Suprapubic skin (tissue), 4 donors: ENCODE measurements around the gene NRGN. TPM values are rescaled to one million over a fixed set of nuclear protein-coding genes. Genes with fewer than 3 reads are reported as not detected.
A peak's percentile ranks its signal among the peaks of the same experiment; 100 is the strongest.

Experiments
- DNase-seq, 2 donors: peaks; one replicate each; pipeline ENCODE4 v3.0.0-alpha.2; 2019; ENCODE audit warnings: low spot score in 2 of 2
- H3K27ac ChIP-seq: fragments of 200-600 bp; sonication (generic); one replicate; pipeline ENCODE4 v1.5.1; 2019
- H3K27me3 ChIP-seq: fragments of 200-600 bp; sonication (generic); one replicate; pipeline ENCODE4 v1.5.1; 2019
- H3K36me3 ChIP-seq: fragments of 200-600 bp; sonication (generic); one replicate; pipeline ENCODE4 v1.5.1; 2019
- H3K4me1 ChIP-seq: fragments of 200-600 bp; sonication (generic); one replicate; pipeline ENCODE4 v1.5.1; 2019
- H3K4me3 ChIP-seq: fragments of 200-600 bp; sonication (generic); one replicate; pipeline ENCODE4 v1.5.1; 2019; ENCODE audit warnings: mild to moderate bottlenecking
- H3K9me3 ChIP-seq: fragments of 200-600 bp; sonication (generic); one replicate; pipeline ENCODE4 v1.5.1; 2019
- EP300 ChIP-seq: sonication (generic); formaldehyde crosslinking; IDR thresholded peaks from one replicate; pipeline ENCODE4 v1.6.1; 2017; ENCODE audit warnings: antibody characterized with exemption
- POLR2A ChIP-seq, 2 donors: fragments of 450-650 bp; IDR thresholded peaks; one replicate each; pipeline ENCODE4 v1.6.1; 2017; ENCODE audit warnings: antibody characterized with exemption in 2 of 2, mild to moderate bottlenecking in 2 of 2, moderate library complexity in 2 of 2
- POLR2AphosphoS5 ChIP-seq, 3 donors: sonication (generic); formaldehyde crosslinking; IDR thresholded peaks; one replicate each; pipeline ENCODE4 v1.6.1; 2017; ENCODE audit warnings: antibody characterized with exemption in 3 of 3
- WGBS: methylation state at CpG from one replicate; pipeline ENCODE4 v1.1.5; 2018; 5-methylcytosine and 5-hydroxymethylcytosine counted together
- total RNA-seq, 4 donors: library from RNA; depleted of rRNA; stranded (reverse); fragments of >200 nt; gene quantifications; one replicate each; pipeline ENCODE4 v1.1.0, GENCODE V29; 2016
- TF ChIP-seq, protein P1 (sequence below), 2 donors: fragments of 200-600 bp in 1 of 2; fragments of 450-650 bp in 1 of 2; sonication (generic) in 1 of 2; IDR thresholded peaks; one replicate each; pipeline ENCODE4 v1.5.1; 2016 to 2019; ENCODE audit warnings: antibody characterized with exemption in 2 of 2, mild to moderate bottlenecking in 1 of 2, moderate library complexity in 1 of 2

The NRGN gene
- total RNA-seq, 4 donors from 2014 or later, result 0.65 to 1.3 TPM; not detected in 2

DNA sequence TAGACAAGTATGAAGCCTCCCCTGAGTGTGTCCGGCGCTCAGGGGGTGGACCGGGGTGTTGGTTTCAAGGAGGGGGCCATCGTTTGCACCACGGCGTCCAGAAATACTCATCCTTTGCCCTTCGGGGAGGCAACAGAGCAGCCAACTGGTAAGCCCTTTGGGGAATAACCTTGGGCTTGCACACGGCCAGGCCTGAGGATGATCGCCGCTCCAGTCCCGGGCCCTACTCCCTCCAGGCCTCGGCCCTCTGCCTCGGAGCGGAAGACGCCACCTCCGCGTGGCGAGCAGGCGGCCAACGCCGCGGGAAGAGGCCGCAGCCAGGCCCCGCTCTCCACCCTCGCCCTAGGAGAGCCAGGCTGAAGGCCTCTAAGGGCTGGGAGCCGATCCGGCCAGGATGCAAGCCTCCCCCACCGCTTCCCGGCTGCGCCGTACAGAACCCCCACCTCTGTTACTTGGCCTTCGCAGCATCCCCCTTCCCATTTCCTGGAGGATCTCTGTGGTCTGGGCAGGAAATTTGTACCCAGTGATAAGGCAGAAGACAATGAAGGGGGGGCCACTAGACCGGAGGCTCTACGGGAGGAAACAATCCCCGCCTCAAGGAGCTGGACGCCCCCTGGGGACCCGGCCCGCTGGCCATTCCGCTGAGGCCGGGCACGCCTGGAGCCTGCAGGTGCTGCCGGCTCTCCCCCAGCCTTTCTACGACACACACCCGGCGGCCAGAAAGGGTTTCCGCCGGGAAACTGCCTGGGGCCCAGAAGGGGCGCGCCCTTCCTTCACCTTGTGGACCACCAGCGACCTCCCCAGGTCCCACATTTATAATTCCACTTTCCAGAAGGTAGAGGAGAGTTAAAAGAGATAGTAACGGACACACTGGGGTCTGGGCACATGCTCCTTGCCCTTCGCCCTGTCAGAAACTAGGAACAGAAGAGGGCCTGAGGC is 19.8 kb downstream of the NRGN start:
- peaks cover 73% of the 10 kb centered on the region for H3K27me3 ChIP-seq
- DNase-seq, result peak in 1 of 2 donors; percentile 79
- peak overlapping the region; percentile 70 for H3K27ac ChIP-seq
- no peaks in the 10 kb centered on the region for H3K36me3 ChIP-seq
- H3K9me3 ChIP-seq, result no peaks in the 10 kb centered on the region
- peaks cover 41% of the 10 kb centered on the region for H3K4me1 ChIP-seq
- WGBS, result 23% methylated on average over 20 of the region's 52 CpGs
- TF ChIP-seq POLR2AphosphoS5 (IDR thresholded peaks at IDR 0.05), result peak in 1 of 3 donors; percentile 14
- no peak for TF ChIP-seq EP300
- peak overlapping the region; percentile 51 for H3K4me3 ChIP-seq

DNA sequence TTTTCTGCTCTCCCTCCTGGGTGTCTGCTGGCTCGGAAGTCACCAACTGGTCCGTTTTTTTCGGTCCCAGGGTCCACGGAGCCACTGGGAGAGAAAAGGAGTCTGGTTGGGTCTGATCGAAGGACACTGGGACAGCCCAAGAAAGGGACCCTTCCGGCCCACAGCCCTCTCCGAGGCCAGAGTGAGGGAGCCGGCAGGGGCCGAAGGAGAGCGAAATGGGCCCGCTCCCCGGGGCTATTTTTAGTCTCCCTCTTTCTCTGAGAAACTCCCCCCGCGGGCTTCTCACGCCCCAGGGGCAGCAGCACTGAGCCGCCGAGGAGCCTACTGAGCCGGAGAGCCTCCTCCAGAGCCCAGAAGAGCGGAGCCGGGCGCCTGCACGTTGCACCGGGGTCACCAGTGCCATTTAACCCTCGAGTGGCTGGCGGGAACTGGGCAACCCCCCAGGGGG is 20.5 kb downstream of the NRGN start:
- Histone ChIP-seq H3K9me3 (no peaks in the 10 kb centered on the region), H3K36me3 (no peaks in the 10 kb centered on the region), H3K4me3 (peak overlapping the region; percentile 51), H3K27me3 (peaks cover 73% of the 10 kb centered on the region), H3K27ac (peak overlapping the region; percentile 70), H3K4me1 (peaks cover 41% of the 10 kb centered on the region)
- DNase-seq, result no peak
- WGBS, result 16% methylated on average over 15 of the region's 25 CpGs
- TF ChIP-seq, protein P1, sequence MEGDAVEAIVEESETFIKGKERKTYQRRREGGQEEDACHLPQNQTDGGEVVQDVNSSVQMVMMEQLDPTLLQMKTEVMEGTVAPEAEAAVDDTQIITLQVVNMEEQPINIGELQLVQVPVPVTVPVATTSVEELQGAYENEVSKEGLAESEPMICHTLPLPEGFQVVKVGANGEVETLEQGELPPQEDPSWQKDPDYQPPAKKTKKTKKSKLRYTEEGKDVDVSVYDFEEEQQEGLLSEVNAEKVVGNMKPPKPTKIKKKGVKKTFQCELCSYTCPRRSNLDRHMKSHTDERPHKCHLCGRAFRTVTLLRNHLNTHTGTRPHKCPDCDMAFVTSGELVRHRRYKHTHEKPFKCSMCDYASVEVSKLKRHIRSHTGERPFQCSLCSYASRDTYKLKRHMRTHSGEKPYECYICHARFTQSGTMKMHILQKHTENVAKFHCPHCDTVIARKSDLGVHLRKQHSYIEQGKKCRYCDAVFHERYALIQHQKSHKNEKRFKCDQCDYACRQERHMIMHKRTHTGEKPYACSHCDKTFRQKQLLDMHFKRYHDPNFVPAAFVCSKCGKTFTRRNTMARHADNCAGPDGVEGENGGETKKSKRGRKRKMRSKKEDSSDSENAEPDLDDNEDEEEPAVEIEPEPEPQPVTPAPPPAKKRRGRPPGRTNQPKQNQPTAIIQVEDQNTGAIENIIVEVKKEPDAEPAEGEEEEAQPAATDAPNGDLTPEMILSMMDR (IDR thresholded peaks at IDR 0.05), result no peak
- TF ChIP-seq POLR2A (IDR thresholded peaks at IDR 0.05) (no peak), EP300 (no peak), POLR2AphosphoS5 (IDR thresholded peaks at IDR 0.05) (no peak)

DNA sequence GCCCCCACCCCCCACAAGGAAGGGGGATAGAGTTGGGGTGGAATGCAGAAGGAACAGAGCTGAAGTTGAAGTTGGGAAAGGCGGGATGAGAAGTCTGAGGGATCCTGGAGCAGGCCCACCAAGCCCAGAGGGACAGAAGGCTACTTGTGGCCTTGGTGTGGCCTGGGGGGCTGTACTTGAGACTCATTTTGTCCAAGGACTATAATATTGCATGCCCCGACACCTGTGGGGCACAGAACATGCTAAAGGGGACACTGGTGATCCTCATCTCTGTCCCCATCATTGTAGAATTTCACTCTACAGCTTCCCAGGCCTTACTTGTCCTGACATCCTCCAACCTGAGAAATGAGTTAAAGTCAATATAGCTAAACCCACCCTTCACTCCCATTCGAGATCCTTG is 21.1 kb downstream of the NRGN start:
- 65% methylated on average over 3 of the region's 3 CpGs for WGBS
- no peaks in the 10 kb centered on the region for H3K36me3 ChIP-seq
- peak overlapping the region; percentile 70 for H3K27ac ChIP-seq
- H3K27me3 ChIP-seq, result peaks cover 72% of the 10 kb centered on the region
- H3K9me3 ChIP-seq, result no peaks in the 10 kb centered on the region
- peaks cover 41% of the 10 kb centered on the region for H3K4me1 ChIP-seq
- peak overlapping the region; percentile 51 for H3K4me3 ChIP-seq
- no peak for DNase-seq
- no peak for TF ChIP-seq EP300
- no peak for TF ChIP-seq POLR2AphosphoS5 (IDR thresholded peaks at IDR 0.05)
- TF ChIP-seq POLR2A (IDR thresholded peaks at IDR 0.05), result no peak
- TF ChIP-seq, protein P1 (IDR thresholded peaks at IDR 0.05), result no peak

DNA sequence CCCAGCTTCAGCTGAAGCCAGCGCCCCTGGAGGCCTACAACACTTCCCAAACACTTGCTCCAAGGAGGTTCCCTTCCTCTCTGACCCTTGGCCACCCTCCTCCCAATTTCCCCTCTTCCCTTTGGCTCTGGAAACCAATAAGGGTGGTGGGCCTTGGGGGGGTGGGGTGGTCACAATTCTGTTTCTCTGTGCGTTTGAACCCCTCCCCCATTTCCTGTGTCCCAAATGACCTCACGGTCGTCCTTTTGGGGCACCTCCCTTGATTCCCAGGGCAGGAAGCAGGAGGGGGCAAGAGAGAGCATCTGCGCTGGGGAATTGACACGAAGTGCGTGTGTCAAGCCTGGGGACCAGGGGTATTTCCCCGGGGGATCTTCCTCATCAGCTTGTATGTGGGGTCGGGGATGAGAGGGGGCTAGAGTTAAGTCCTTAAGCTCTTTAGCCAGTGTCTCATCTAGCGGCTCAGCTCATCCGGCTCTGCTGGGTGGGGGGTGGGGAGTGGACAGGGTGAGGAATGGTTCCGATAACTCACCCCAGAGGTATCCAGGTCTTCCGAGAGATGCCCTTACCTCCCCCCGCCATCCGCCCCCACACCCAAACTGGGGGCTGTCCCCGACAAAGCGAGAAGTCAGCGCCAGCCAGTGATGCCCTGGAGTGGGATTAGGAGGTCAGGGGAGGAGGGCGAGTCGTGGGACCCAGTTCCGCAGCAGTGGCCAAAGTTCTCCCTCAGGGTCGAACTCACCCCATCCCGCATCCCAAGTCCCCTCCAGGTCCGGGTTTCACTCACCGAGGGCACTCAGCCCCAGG is 21.8 kb downstream of the NRGN start:
- peak overlapping the region; percentile 51 for H3K4me3 ChIP-seq
- no peaks in the 10 kb centered on the region for H3K9me3 ChIP-seq
- H3K4me1 ChIP-seq, result peaks cover 41% of the 10 kb centered on the region
- WGBS, result 29% methylated on average over 13 of the region's 25 CpGs
- peaks cover 65% of the 10 kb centered on the region for H3K27me3 ChIP-seq
- H3K27ac ChIP-seq, result peak overlapping the region; percentile 70
- no peaks in the 10 kb centered on the region for H3K36me3 ChIP-seq
- TF ChIP-seq, protein P1 (IDR thresholded peaks at IDR 0.05), result no peak
- TF ChIP-seq POLR2AphosphoS5 (IDR thresholded peaks at IDR 0.05) (no peak), POLR2A (IDR thresholded peaks at IDR 0.05) (no peak), EP300 (no peak)
- no peak for DNase-seq

DNA sequence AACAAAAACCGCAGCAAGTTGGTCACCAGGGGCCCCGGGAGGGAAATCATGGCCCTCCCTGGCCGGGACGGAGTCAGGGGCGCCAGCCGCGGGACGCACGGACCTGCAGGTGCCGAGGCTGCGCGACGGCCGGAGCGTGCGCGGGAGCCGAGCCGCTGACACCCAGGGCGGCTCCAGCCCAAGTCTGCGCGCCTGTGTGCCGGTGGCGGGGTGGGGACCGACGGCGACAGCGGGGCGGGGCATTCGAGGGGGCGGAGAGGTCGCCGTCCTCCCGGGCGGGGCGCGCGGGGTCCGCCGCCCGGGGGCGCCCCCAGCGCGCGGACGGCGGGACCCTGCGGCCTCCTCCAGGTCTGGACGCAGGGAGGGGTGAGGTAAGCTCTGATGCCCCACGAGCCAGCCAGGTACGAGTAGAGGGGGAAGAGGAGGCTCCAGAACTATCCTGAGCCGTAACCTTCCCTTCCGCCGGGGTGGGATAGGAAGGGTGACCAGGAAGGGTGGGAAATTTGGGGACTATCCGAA is 22.4 kb downstream of the NRGN start, which contains the start of gene ESAM:
TSS of gene ESAM (minus strand) at position 186 of the 519 bp plus-strand sequence. CDS start at position 50, 136 bp downstream.
- peaks cover 3% of the 10 kb centered on the region for H3K36me3 ChIP-seq
- no peak for TF ChIP-seq EP300
- no peak for TF ChIP-seq POLR2A (IDR thresholded peaks at IDR 0.05)
- TF ChIP-seq POLR2AphosphoS5 (IDR thresholded peaks at IDR 0.05), result no peak
- TF ChIP-seq, protein P1 (IDR thresholded peaks at IDR 0.05), result no peak
- H3K27me3 ChIP-seq, result peaks cover 59% of the 10 kb centered on the region
- H3K27ac ChIP-seq, result peak within 1 kb of the TSS; percentile 70
- WGBS, result 0% methylated on average over 13 of the region's 55 CpGs
- H3K4me1 ChIP-seq, result peaks cover 41% of the 10 kb centered on the region
- DNase-seq, result no peak
- peak within 1 kb of the TSS; percentile 51 for H3K4me3 ChIP-seq
- no peaks in the 10 kb centered on the region for H3K9me3 ChIP-seq
